WTC11 (cell line): Measurements from ENCODE around the gene SPZ1. TPM values are rescaled to one million over a fixed set of nuclear protein-coding genes. Genes with fewer than 3 reads are reported as not detected.

Experiments
- ATAC-seq: fragments of 200-7000 bp; cut with Tn5 transposase; 2 replicates; pipeline ENCODE4 v1.10.0; 2021; ENCODE audit warnings: mild to moderate bottlenecking, moderate library complexity
- CTCF ChIA-PET: fragments of 300-600 bp; sonication (Branson Sonifier 250); formaldehyde crosslinking; loops from one replicate; lab custom pipeline; 2021; ENCODE audit warnings: antibody characterized with exemption; lab: Charles Lee
- POLR2A ChIA-PET: fragments of 350-600 bp; sonication (Branson Sonifier 250); formaldehyde crosslinking; loops from one replicate; lab custom pipeline; 2021; ENCODE audit warnings: antibody characterized with exemption; lab: Charles Lee
- DNase-seq: peaks from one replicate; pipeline ENCODE4 v3.0.0; 2021; ENCODE audit warnings: low spot score
- H3K27ac Mint-ChIP-seq: 2 replicates; pipeline ENCODE4 v1.8.0; 2021; ENCODE audit warnings: mixed read lengths
- H3K27me3 Mint-ChIP-seq: 2 replicates; pipeline ENCODE4 v1.8.0; 2021; ENCODE audit warnings: low read depth, mild to moderate bottlenecking, moderate library complexity, mixed read lengths
- H3K36me3 Mint-ChIP-seq: 2 replicates; pipeline ENCODE4 v1.8.0; 2021; ENCODE audit warnings: mixed read lengths
- H3K4me1 Mint-ChIP-seq: 2 replicates; pipeline ENCODE4 v1.8.0; 2022; ENCODE audit warnings: mixed read lengths
- H3K4me3 Mint-ChIP-seq: 2 replicates; pipeline ENCODE4 v1.8.0; 2021; ENCODE audit warnings: mild to moderate bottlenecking, moderate library complexity, mixed read lengths
- H3K9me3 Mint-ChIP-seq: 2 replicates; pipeline ENCODE4 v1.8.0; 2021; ENCODE audit warnings: mixed read lengths
- CREM ChIP-seq: sonication (generic); formaldehyde crosslinking; IDR thresholded peaks from 2 replicates; pipeline ENCODE4 v1.8.1; 2022; ENCODE audit warnings: mild to moderate bottlenecking, missing genetic modification reagents, moderate library complexity
- EMX1 ChIP-seq: fragments of 250-450 bp; sonication (Bioruptor Pico); IDR thresholded peaks from 2 replicates; pipeline ENCODE4 v1.8.0; 2021; ENCODE audit warnings: mild to moderate bottlenecking
- FOXJ3 ChIP-seq: sonication (generic); formaldehyde crosslinking; IDR thresholded peaks from 2 replicates; pipeline ENCODE4 v1.9.0; 2021; ENCODE audit warnings: missing genetic modification reagents, mild to moderate bottlenecking, borderline replicate concordance
- FOXP1 ChIP-seq: sonication (generic); formaldehyde crosslinking; IDR thresholded peaks from 2 replicates; pipeline ENCODE4 v1.8.0; 2022; ENCODE audit warnings: missing genetic modification reagents, mild to moderate bottlenecking, moderate library complexity, borderline replicate concordance
- HMGA2 ChIP-seq: fragments of 250-450 bp; sonication (Bioruptor Pico); IDR thresholded peaks from 2 replicates; pipeline ENCODE4 v1.4.0; 2021; ENCODE audit warnings: mild to moderate bottlenecking, moderate library complexity
- IRF2 ChIP-seq: sonication (generic); formaldehyde crosslinking; IDR thresholded peaks from 2 replicates; pipeline ENCODE4 v1.8.0; 2022; ENCODE audit warnings: low read depth, missing genetic modification reagents, borderline replicate concordance
- JAZF1 ChIP-seq: fragments of 250-450 bp; sonication (Bioruptor Pico); IDR thresholded peaks from 2 replicates; pipeline ENCODE4 v1.9.0; 2021; ENCODE audit warnings: moderate library complexity, mild to moderate bottlenecking, inconsistent platforms
- KAT7 ChIP-seq: sonication (generic); formaldehyde crosslinking; IDR thresholded peaks from 2 replicates; pipeline ENCODE4 v1.8.1; 2023; ENCODE audit warnings: missing genetic modification reagents, mild to moderate bottlenecking, borderline replicate concordance
- OVOL2 ChIP-seq: fragments of 250-450 bp; sonication (Bioruptor Pico); IDR thresholded peaks from 2 replicates; pipeline ENCODE4 v1.9.0; 2021; ENCODE audit warnings: mild to moderate bottlenecking, borderline replicate concordance
- RELA ChIP-seq: sonication (generic); formaldehyde crosslinking; IDR thresholded peaks from 2 replicates; pipeline ENCODE4 v1.8.1; 2022; ENCODE audit warnings: missing genetic modification reagents, mild to moderate bottlenecking, borderline replicate concordance
- TEAD1 ChIP-seq: sonication (generic); formaldehyde crosslinking; IDR thresholded peaks from 2 replicates; pipeline ENCODE4 v1.8.0; 2022; ENCODE audit warnings: mild to moderate bottlenecking, missing genetic modification reagents
- ZNF121 ChIP-seq: sonication (generic); formaldehyde crosslinking; IDR thresholded peaks from 2 replicates; pipeline ENCODE4 v1.8.0; 2023; ENCODE audit warnings: missing genetic modification reagents
- ZNF138 ChIP-seq: sonication (generic); formaldehyde crosslinking; conservative IDR thresholded peaks from 2 replicates; pipeline ENCODE4 v1.8.1; 2022; ENCODE audit warnings: mild to moderate bottlenecking, moderate library complexity, missing genetic modification reagents
- ZNF263 ChIP-seq: sonication (generic); formaldehyde crosslinking; IDR thresholded peaks from 2 replicates; pipeline ENCODE4 v1.8.1; 2022; ENCODE audit warnings: low read depth, mild to moderate bottlenecking, moderate library complexity, missing genetic modification reagents
- ZNF396 ChIP-seq: fragments of 250-450 bp; sonication (Bioruptor Pico); IDR thresholded peaks from 2 replicates; pipeline ENCODE4 v1.8.0; 2021; ENCODE audit warnings: mild to moderate bottlenecking, moderate library complexity, borderline replicate concordance
- total RNA-seq: library from RNA; stranded (reverse); gene quantifications from 3 replicates; pipeline ENCODE4 v1.2.3, GENCODE V29; 2021
- TF ChIP-seq, protein P1 (sequence below): sonication (generic); formaldehyde crosslinking; IDR thresholded peaks from 2 replicates; pipeline ENCODE4 v1.8.1; 2022; ENCODE audit warnings: mild to moderate bottlenecking, moderate library complexity, missing genetic modification reagents
- TF ChIP-seq, protein P2 (sequence below): sonication (generic); formaldehyde crosslinking; IDR thresholded peaks from 2 replicates; pipeline ENCODE4 v1.8.1; 2023; ENCODE audit warnings: mild to moderate bottlenecking, missing genetic modification reagents, borderline replicate concordance
- TF ChIP-seq, protein P3 (sequence below): sonication (generic); formaldehyde crosslinking; IDR thresholded peaks from 2 replicates; pipeline ENCODE4 v1.8.1; 2022; ENCODE audit warnings: low read depth, missing genetic modification reagents, borderline replicate concordance
- TF ChIP-seq, protein P4 (sequence below): fragments of 200-600 bp; IDR thresholded peaks from 2 replicates; pipeline ENCODE4 v1.8.0; 2022; ENCODE audit warnings: antibody characterized with exemption
- TF ChIP-seq, protein P5 (sequence below): fragments of 250-450 bp; sonication (Bioruptor Pico); IDR thresholded peaks from 2 replicates; pipeline ENCODE4 v1.9.0; 2021; ENCODE audit warnings: mild to moderate bottlenecking
- TF ChIP-seq, protein P6 (sequence below): sonication (generic); formaldehyde crosslinking; IDR thresholded peaks from 2 replicates; pipeline ENCODE4 v1.8.0; 2022; ENCODE audit warnings: mild to moderate bottlenecking, missing genetic modification reagents
- TF ChIP-seq, protein P7 (sequence below): sonication (generic); formaldehyde crosslinking; IDR thresholded peaks from 2 replicates; pipeline ENCODE4 v1.8.1; 2023; ENCODE audit warnings: mild to moderate bottlenecking, missing genetic modification reagents

Gene SPZ1
- total RNA-seq, 1 experiment from 2014 or later, result not detected

DNA sequence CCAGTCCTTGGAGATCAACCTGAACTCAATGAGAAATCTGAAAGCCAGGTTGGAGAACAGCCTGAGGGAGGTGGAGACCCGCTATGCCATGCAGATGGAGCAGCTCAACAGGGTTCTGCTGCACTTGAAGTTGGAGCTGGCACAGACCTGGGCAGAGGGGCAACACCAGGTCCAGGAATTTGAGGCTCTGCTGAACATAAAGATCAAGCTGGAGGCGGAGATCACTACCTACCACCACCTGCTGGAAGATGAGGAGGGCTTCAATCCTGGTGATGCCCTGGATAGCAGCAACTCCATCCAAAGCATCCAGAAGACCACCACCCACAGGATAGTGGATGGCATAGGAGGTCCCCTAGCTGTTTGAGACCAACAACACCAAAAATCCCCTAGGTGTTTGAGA is 30.5 kb upstream of the SPZ1 start (continued):
- TF ChIP-seq, protein P1, sequence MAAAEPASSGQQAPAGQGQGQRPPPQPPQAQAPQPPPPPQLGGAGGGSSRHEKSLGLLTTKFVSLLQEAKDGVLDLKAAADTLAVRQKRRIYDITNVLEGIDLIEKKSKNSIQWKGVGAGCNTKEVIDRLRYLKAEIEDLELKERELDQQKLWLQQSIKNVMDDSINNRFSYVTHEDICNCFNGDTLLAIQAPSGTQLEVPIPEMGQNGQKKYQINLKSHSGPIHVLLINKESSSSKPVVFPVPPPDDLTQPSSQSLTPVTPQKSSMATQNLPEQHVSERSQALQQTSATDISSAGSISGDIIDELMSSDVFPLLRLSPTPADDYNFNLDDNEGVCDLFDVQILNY, result no peak
- no peak for TF ChIP-seq JAZF1 (CRISPR knock-in tag)
- TF ChIP-seq KAT7, result no peak
- TF ChIP-seq IRF2, result no peak
- no peak for TF ChIP-seq HMGA2
- TF ChIP-seq TEAD1, result no peak

DNA sequence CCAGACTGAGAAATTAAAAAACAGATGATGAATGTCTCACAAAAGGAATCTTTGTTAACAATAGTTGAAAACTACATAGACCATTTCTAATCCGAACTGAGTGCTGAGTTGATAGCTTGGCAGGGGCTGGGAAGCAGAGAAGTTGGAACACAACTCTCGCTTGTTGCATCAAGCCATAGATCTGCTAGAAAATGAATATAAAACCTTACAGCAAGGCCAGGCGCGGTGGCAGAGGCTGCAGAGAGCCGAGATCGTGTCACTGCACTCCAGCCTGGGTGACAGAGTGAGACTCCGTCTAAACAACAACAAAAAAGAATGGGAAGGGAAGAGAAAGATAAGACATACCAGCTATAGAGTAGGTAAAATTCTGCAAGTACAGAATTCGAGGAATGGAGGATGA is 28.0 kb upstream of the SPZ1 start:
- H3K27ac Mint-ChIP-seq, result no peak overlapping the region
- POLR2A ChIA-PET, result no interaction called here
- DNase-seq, result no peak
- H3K27me3 Mint-ChIP-seq, result no peaks in the 10 kb centered on the region
- peaks cover 9% of the 10 kb centered on the region for H3K9me3 Mint-ChIP-seq
- H3K4me3 Mint-ChIP-seq, result no peak overlapping the region
- no peak for ATAC-seq
- H3K4me1 Mint-ChIP-seq, result peaks cover 7% of the 10 kb centered on the region
- no peak for TF ChIP-seq EMX1 (CRISPR knock-in tag)
- no peak for TF ChIP-seq CREM (CRISPR knock-in tag)
- no peak for TF ChIP-seq FOXJ3 (CRISPR knock-in tag)
- TF ChIP-seq FOXP1 (CRISPR knock-in tag), result no peak
- TF ChIP-seq, protein P2, sequence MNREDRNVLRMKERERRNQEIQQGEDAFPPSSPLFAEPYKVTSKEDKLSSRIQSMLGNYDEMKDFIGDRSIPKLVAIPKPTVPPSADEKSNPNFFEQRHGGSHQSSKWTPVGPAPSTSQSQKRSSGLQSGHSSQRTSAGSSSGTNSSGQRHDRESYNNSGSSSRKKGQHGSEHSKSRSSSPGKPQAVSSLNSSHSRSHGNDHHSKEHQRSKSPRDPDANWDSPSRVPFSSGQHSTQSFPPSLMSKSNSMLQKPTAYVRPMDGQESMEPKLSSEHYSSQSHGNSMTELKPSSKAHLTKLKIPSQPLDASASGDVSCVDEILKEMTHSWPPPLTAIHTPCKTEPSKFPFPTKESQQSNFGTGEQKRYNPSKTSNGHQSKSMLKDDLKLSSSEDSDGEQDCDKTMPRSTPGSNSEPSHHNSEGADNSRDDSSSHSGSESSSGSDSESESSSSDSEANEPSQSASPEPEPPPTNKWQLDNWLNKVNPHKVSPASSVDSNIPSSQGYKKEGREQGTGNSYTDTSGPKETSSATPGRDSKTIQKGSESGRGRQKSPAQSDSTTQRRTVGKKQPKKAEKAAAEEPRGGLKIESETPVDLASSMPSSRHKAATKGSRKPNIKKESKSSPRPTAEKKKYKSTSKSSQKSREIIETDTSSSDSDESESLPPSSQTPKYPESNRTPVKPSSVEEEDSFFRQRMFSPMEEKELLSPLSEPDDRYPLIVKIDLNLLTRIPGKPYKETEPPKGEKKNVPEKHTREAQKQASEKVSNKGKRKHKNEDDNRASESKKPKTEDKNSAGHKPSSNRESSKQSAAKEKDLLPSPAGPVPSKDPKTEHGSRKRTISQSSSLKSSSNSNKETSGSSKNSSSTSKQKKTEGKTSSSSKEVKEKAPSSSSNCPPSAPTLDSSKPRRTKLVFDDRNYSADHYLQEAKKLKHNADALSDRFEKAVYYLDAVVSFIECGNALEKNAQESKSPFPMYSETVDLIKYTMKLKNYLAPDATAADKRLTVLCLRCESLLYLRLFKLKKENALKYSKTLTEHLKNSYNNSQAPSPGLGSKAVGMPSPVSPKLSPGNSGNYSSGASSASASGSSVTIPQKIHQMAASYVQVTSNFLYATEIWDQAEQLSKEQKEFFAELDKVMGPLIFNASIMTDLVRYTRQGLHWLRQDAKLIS (CRISPR knock-in tag), result no peak
- TF ChIP-seq, protein P3, sequence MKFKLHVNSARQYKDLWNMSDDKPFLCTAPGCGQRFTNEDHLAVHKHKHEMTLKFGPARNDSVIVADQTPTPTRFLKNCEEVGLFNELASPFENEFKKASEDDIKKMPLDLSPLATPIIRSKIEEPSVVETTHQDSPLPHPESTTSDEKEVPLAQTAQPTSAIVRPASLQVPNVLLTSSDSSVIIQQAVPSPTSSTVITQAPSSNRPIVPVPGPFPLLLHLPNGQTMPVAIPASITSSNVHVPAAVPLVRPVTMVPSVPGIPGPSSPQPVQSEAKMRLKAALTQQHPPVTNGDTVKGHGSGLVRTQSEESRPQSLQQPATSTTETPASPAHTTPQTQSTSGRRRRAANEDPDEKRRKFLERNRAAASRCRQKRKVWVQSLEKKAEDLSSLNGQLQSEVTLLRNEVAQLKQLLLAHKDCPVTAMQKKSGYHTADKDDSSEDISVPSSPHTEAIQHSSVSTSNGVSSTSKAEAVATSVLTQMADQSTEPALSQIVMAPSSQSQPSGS, result no peak
- TF ChIP-seq, protein P4, sequence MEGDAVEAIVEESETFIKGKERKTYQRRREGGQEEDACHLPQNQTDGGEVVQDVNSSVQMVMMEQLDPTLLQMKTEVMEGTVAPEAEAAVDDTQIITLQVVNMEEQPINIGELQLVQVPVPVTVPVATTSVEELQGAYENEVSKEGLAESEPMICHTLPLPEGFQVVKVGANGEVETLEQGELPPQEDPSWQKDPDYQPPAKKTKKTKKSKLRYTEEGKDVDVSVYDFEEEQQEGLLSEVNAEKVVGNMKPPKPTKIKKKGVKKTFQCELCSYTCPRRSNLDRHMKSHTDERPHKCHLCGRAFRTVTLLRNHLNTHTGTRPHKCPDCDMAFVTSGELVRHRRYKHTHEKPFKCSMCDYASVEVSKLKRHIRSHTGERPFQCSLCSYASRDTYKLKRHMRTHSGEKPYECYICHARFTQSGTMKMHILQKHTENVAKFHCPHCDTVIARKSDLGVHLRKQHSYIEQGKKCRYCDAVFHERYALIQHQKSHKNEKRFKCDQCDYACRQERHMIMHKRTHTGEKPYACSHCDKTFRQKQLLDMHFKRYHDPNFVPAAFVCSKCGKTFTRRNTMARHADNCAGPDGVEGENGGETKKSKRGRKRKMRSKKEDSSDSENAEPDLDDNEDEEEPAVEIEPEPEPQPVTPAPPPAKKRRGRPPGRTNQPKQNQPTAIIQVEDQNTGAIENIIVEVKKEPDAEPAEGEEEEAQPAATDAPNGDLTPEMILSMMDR, result no peak
- TF ChIP-seq, protein P5, sequence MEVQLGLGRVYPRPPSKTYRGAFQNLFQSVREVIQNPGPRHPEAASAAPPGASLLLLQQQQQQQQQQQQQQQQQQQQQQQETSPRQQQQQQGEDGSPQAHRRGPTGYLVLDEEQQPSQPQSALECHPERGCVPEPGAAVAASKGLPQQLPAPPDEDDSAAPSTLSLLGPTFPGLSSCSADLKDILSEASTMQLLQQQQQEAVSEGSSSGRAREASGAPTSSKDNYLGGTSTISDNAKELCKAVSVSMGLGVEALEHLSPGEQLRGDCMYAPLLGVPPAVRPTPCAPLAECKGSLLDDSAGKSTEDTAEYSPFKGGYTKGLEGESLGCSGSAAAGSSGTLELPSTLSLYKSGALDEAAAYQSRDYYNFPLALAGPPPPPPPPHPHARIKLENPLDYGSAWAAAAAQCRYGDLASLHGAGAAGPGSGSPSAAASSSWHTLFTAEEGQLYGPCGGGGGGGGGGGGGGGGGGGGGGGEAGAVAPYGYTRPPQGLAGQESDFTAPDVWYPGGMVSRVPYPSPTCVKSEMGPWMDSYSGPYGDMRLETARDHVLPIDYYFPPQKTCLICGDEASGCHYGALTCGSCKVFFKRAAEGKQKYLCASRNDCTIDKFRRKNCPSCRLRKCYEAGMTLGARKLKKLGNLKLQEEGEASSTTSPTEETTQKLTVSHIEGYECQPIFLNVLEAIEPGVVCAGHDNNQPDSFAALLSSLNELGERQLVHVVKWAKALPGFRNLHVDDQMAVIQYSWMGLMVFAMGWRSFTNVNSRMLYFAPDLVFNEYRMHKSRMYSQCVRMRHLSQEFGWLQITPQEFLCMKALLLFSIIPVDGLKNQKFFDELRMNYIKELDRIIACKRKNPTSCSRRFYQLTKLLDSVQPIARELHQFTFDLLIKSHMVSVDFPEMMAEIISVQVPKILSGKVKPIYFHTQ (CRISPR knock-in tag), result no peak
- TF ChIP-seq, protein P6, sequence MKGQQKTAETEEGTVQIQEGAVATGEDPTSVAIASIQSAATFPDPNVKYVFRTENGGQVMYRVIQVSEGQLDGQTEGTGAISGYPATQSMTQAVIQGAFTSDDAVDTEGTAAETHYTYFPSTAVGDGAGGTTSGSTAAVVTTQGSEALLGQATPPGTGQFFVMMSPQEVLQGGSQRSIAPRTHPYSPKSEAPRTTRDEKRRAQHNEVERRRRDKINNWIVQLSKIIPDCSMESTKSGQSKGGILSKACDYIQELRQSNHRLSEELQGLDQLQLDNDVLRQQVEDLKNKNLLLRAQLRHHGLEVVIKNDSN (CRISPR knock-in tag), result no peak
- no peak for TF ChIP-seq ZNF263 (CRISPR knock-in tag)
- TF ChIP-seq ZNF138 (CRISPR knock-in tag), result no peak
- TF ChIP-seq, protein P7, sequence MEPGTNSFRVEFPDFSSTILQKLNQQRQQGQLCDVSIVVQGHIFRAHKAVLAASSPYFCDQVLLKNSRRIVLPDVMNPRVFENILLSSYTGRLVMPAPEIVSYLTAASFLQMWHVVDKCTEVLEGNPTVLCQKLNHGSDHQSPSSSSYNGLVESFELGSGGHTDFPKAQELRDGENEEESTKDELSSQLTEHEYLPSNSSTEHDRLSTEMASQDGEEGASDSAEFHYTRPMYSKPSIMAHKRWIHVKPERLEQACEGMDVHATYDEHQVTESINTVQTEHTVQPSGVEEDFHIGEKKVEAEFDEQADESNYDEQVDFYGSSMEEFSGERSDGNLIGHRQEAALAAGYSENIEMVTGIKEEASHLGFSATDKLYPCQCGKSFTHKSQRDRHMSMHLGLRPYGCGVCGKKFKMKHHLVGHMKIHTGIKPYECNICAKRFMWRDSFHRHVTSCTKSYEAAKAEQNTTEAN (CRISPR knock-in tag), result no peak
- TF ChIP-seq RELA, result no peak
- no peak for TF ChIP-seq ZNF121
- TF ChIP-seq ZNF396, result no peak
- no peak for TF ChIP-seq OVOL2 (CRISPR knock-in tag)
- no peaks in the 10 kb centered on the region for H3K36me3 Mint-ChIP-seq
- CTCF ChIA-PET, result no interaction called here
